Naive B cell (primary cell): Measurements from ENCODE around the gene TMEM214. TPM values are rescaled to one million over a fixed set of nuclear protein-coding genes. Genes with fewer than 3 reads are reported as not detected.

Source experiments
- ATAC-seq, 2 donors: fragments of 150-1000 bp; cut with Tn5 transposase; 2 replicates each; pipeline ENCODE4 v1.10.0; 2021; ENCODE audit warnings: low read depth in 2 of 2, mild to moderate bottlenecking in 2 of 2, moderate library complexity in 2 of 2
- DNase-seq: peaks from one replicate; pipeline ENCODE4 v3.0.0; 2022
- H3K27ac Mint-ChIP-seq, 6 donors: one replicate each; pipeline ENCODE4 v1.8.0; 2020 to 2022; ENCODE audit warnings: mild to moderate bottlenecking in 6 of 6, mixed read lengths in 6 of 6, moderate library complexity in 5 of 6, inconsistent platforms in 2 of 6
- H3K27me3 Mint-ChIP-seq, 3 donors: one replicate each; pipeline ENCODE4 v1.8.0; 2021 to 2022; ENCODE audit warnings: mixed read lengths in 3 of 3, mild to moderate bottlenecking in 1 of 3
- H3K36me3 Mint-ChIP-seq, 2 donors: one replicate each; pipeline ENCODE4 v1.8.0; 2020 to 2022; ENCODE audit warnings: mixed read lengths in 2 of 2, inconsistent platforms in 1 of 2, mild to moderate bottlenecking in 1 of 2
- H3K4me1 Mint-ChIP-seq, 3 donors: one replicate each; pipeline ENCODE4 v1.8.0; 2020 to 2022; ENCODE audit warnings: mixed read lengths in 3 of 3, inconsistent platforms in 1 of 3, mild to moderate bottlenecking in 1 of 3, moderate library complexity in 1 of 3
- H3K4me3 Mint-ChIP-seq, 8 donors: one replicate each; pipeline ENCODE4 v1.8.0; 2020 to 2022; ENCODE audit warnings: mild to moderate bottlenecking in 8 of 8, mixed read lengths in 8 of 8, moderate library complexity in 8 of 8, inconsistent platforms in 2 of 8
- H3K9me3 Mint-ChIP-seq, 7 donors: one replicate each; pipeline ENCODE4 v1.8.0; 2020 to 2022; ENCODE audit warnings: mixed read lengths in 7 of 7, mild to moderate bottlenecking in 5 of 7, inconsistent platforms in 2 of 7, moderate library complexity in 1 of 7
- polyA plus RNA-seq, 6 donors: library from polyadenylated mRNA; unstranded; fragments of 300-500 nt; fragmentation: Illumina TruSeq; gene quantifications; one replicate each; pipeline ENCODE4 v1.2.3, GENCODE V29; 2021; ENCODE audit warnings: low read depth in 6 of 6

The TMEM214 gene
- polyA plus RNA-seq, 6 donors from 2014 or later: 16.6 to 32.9 (median 24.6) TPM

- DNase-seq: no peak
- Mint-ChIP-seq H3K36me3 (peaks cover 9 to 19% of the 10 kb centered on the region in 2 donors), H3K27me3 (no peaks in the 10 kb centered on the region), H3K9me3 (no peaks in the 10 kb centered on the region), H3K4me3 (no peak overlapping the region), H3K4me1 (peaks cover 42 to 64% (median 59%) of the 10 kb centered on the region in 3 donors), H3K27ac (no peak overlapping the region)
- no peak for ATAC-seq
Measured at GRCh38 chr2:27038012-27038411, 5.2 kb downstream of the TMEM214 start.

GRCh38 chr2:27038631-27039339 lies 6.0 kb downstream of the TMEM214 start:
- no peak for DNase-seq
- no peak for ATAC-seq
- Mint-ChIP-seq H3K27ac (peak overlapping the region in 1 of 6 donors; percentile 79), H3K9me3 (no peaks in the 10 kb centered on the region), H3K4me1 (peaks cover 36 to 58% (median 51%) of the 10 kb centered on the region in 3 donors), H3K36me3 (peaks cover 9 to 19% of the 10 kb centered on the region in 2 donors), H3K4me3 (peak overlapping the region in 1 of 8 donors; percentile 83), H3K27me3 (no peaks in the 10 kb centered on the region)

- Mint-ChIP-seq H3K27ac (peak overlapping the region in 1 of 6 donors; percentile 80), H3K27me3 (no peaks in the 10 kb centered on the region), H3K4me1 (peaks cover 30 to 51% (median 45%) of the 10 kb centered on the region in 3 donors), H3K4me3 (no peak overlapping the region), H3K9me3 (no peaks in the 10 kb centered on the region), H3K36me3 (peaks cover 9 to 19% of the 10 kb centered on the region in 2 donors)
- ATAC-seq (no peak), DNase-seq (no peak)
Measured at GRCh38 chr2:27039426-27039825, 6.7 kb downstream of the TMEM214 start.

- H3K36me3 Mint-ChIP-seq: peaks cover 9 to 19% of the 10 kb centered on the region in 2 donors
- H3K9me3 Mint-ChIP-seq: no peaks in the 10 kb centered on the region
- H3K27me3 Mint-ChIP-seq: no peaks in the 10 kb centered on the region
- H3K27ac Mint-ChIP-seq: peak overlapping the region in 1 of 6 donors; percentile 80
- DNase-seq: no peak
- ATAC-seq: no peak
- peaks cover 29 to 49% (median 43%) of the 10 kb centered on the region in 3 donors for H3K4me1 Mint-ChIP-seq
- H3K4me3 Mint-ChIP-seq: peak overlapping the region in 1 of 8 donors; percentile 25
Measured at GRCh38 chr2:27039871-27040270, 7.1 kb downstream of the TMEM214 start.

GRCh38 chr2:27040282-27040681 lies 7.5 kb downstream of the TMEM214 start:
- peak overlapping the region in 2 of 8 donors; percentile 25 to 30 for H3K4me3 Mint-ChIP-seq
- H3K4me1 Mint-ChIP-seq: peaks cover 26 to 46% (median 38%) of the 10 kb centered on the region in 3 donors
- no peaks in the 10 kb centered on the region for H3K27me3 Mint-ChIP-seq
- no peaks in the 10 kb centered on the region for H3K9me3 Mint-ChIP-seq
- ATAC-seq: no peak
- H3K27ac Mint-ChIP-seq: peak overlapping the region in 4 of 6 donors; percentile 98 to 99 (median 99)
- peaks cover 9 to 19% of the 10 kb centered on the region in 2 donors for H3K36me3 Mint-ChIP-seq
- no peak for DNase-seq

GRCh38 chr2:27041752-27042151 lies 9.0 kb downstream of the TMEM214 start:
- Mint-ChIP-seq H3K4me3 (peak overlapping the region; percentile 55 to 91 (median 80)), H3K36me3 (peaks cover 5 to 13% of the 10 kb centered on the region in 2 donors), H3K4me1 (peaks cover 26 to 41% (median 34%) of the 10 kb centered on the region in 3 donors), H3K27me3 (no peaks in the 10 kb centered on the region), H3K27ac (peak overlapping the region; percentile 98 to 99 (median 99)), H3K9me3 (no peaks in the 10 kb centered on the region)
- ATAC-seq (peak; percentile 43 to 57), DNase-seq (no peak)

- H3K27me3 Mint-ChIP-seq: no peaks in the 10 kb centered on the region
- peak overlapping the region; percentile 55 to 91 (median 80) for H3K4me3 Mint-ChIP-seq
- peak overlapping the region; percentile 98 to 99 (median 99) for H3K27ac Mint-ChIP-seq
- DNase-seq (peak; percentile 87), ATAC-seq (peak; percentile 98 to 99)
- H3K36me3 Mint-ChIP-seq: peaks cover 1 to 13% of the 10 kb centered on the region in 2 donors
- H3K4me1 Mint-ChIP-seq: peaks cover 26 to 37% (median 34%) of the 10 kb centered on the region in 3 donors
- H3K9me3 Mint-ChIP-seq: no peaks in the 10 kb centered on the region
Measured at GRCh38 chr2:27042159-27042661, 9.4 kb downstream of the TMEM214 start.

GRCh38 chr2:27042985-27043634 lies 10.3 kb downstream of the TMEM214 start:
- peaks cover 0 to 13% of the 10 kb centered on the region in 2 donors for H3K36me3 Mint-ChIP-seq
- peak overlapping the region; percentile 98 to 99 (median 99) for H3K27ac Mint-ChIP-seq
- H3K9me3 Mint-ChIP-seq: no peaks in the 10 kb centered on the region
- H3K4me3 Mint-ChIP-seq: peak overlapping the region in 1 of 8 donors; percentile 70
- no peaks in the 10 kb centered on the region for H3K27me3 Mint-ChIP-seq
- DNase-seq (no peak), ATAC-seq (no peak)
- H3K4me1 Mint-ChIP-seq: peaks cover 26 to 37% (median 34%) of the 10 kb centered on the region in 3 donors

- H3K27ac Mint-ChIP-seq: peak overlapping the region; percentile 98 to 100 (median 100)
- DNase-seq: peak; percentile 55
- H3K4me3 Mint-ChIP-seq: peak overlapping the region; percentile 92 to 99 (median 97)
- H3K4me1 Mint-ChIP-seq: peaks cover 18 to 34% (median 22%) of the 10 kb centered on the region in 3 donors
- H3K36me3 Mint-ChIP-seq: peaks cover 11 to 12% of the 10 kb centered on the region in 2 donors
- H3K27me3 Mint-ChIP-seq: peaks cover 0 to 12% (median 11%) of the 10 kb centered on the region in 3 donors
- peak; percentile 23 to 29 for ATAC-seq
- peaks cover 0 to 11% (median 2%) of the 10 kb centered on the region in 7 donors for H3K9me3 Mint-ChIP-seq
Measured at GRCh38 chr2:27049422-27050280, 16.9 kb downstream of the TMEM214 start.

GRCh38 chr2:27050281-27050995 lies 17.7 kb downstream of the TMEM214 start:
- Mint-ChIP-seq H3K27ac (peak overlapping the region; percentile 98 to 100 (median 100)), H3K4me3 (peak overlapping the region; percentile 92 to 99 (median 97)), H3K9me3 (peaks cover 0 to 11% (median 2%) of the 10 kb centered on the region in 7 donors), H3K4me1 (peaks cover 20 to 34% (median 22%) of the 10 kb centered on the region in 3 donors), H3K36me3 (peaks cover 16 to 18% of the 10 kb centered on the region in 2 donors), H3K27me3 (peaks cover 0 to 12% (median 11%) of the 10 kb centered on the region in 3 donors)
- DNase-seq (peak; percentile 91), ATAC-seq (peak; percentile 59 to 60)

GRCh38 chr2:27050996-27051901 lies 18.5 kb downstream of the TMEM214 start, which contains the start of gene AGBL5:
Gene AGBL5, plus strand, starts transcription at chr2:27051668. Its CDS starts 1,291 bp downstream, at chr2:27052959.
- peaks cover 18 to 22% of the 10 kb centered on the region in 2 donors for H3K36me3 Mint-ChIP-seq
- peak within 1 kb of the TSS; percentile 98 to 100 (median 100) for H3K27ac Mint-ChIP-seq
- H3K27me3 Mint-ChIP-seq: peaks cover 0 to 12% (median 11%) of the 10 kb centered on the region in 3 donors
- DNase-seq (peak; percentile 96), ATAC-seq (peak; percentile 75 to 77)
- peaks cover 20 to 34% (median 22%) of the 10 kb centered on the region in 3 donors for H3K4me1 Mint-ChIP-seq
- peak within 1 kb of the TSS; percentile 92 to 99 (median 97) for H3K4me3 Mint-ChIP-seq
- peaks cover 0 to 11% (median 2%) of the 10 kb centered on the region in 7 donors for H3K9me3 Mint-ChIP-seq
